Uterus (tissue), 4 donors: ENCODE results near the gene MTHFD1. TPM values are rescaled to one million over a fixed set of nuclear protein-coding genes. Genes with fewer than 3 reads are reported as not detected.
A peak's percentile ranks its signal among the peaks of the same experiment; 100 is the strongest.

ENCODE experiments used
- DNase-seq, 2 donors: peaks; one replicate each; pipeline ENCODE4 v3.0.0-alpha.2; 2019 to 2020
- H3K27ac ChIP-seq, 2 donors: fragments of 200-600 bp; sonication (generic); 1 replicate in 1 of 2; 2 replicates in 1 of 2; pipeline ENCODE4 v1.5.1; 2016 to 2018
- H3K27me3 ChIP-seq, 2 donors: fragments of 200-600 bp; sonication (generic); one replicate each; pipeline ENCODE4 v1.5.1; 2018 to 2019; ENCODE audit warnings: control low read depth in 1 of 2
- H3K36me3 ChIP-seq, 2 donors: fragments of 200-600 bp; sonication (generic); one replicate each; pipeline ENCODE4 v1.5.1; 2019; ENCODE audit warnings: control low read depth in 1 of 2
- H3K4me1 ChIP-seq, 2 donors: fragments of 200-600 bp; sonication (generic); one replicate each; pipeline ENCODE4 v1.5.1; 2018 to 2019; ENCODE audit warnings: control low read depth in 1 of 2
- H3K4me3 ChIP-seq, 2 donors: fragments of 200-600 bp; sonication (generic); 1 replicate in 1 of 2; 2 replicates in 1 of 2; pipeline ENCODE4 v1.5.1; 2018 to 2019; ENCODE audit warnings: mild to moderate bottlenecking in 1 of 2
- H3K9me3 ChIP-seq, 2 donors: fragments of 200-600 bp; sonication (generic); one replicate each; pipeline ENCODE4 v1.5.1; 2019; ENCODE audit warnings: control low read depth in 1 of 2
- POLR2A ChIP-seq, 2 donors: fragments of 450-650 bp; IDR thresholded peaks; one replicate each; pipeline ENCODE4 v1.6.1; 2016; ENCODE audit warnings: antibody characterized with exemption in 2 of 2, mild to moderate bottlenecking in 1 of 2, moderate library complexity in 1 of 2
- intact Hi-C: fragments of 100-400 bp; cut with DNase I; formaldehyde crosslinking; loops from one replicate; pipeline ENCODE4 v1.15.1; 2023; ENCODE audit warnings: low total_unique reads
- total RNA-seq, 4 donors: library from RNA; depleted of rRNA in 3 of 4; stranded (reverse); fragments of >200 nt in 3 of 4; gene quantifications; one replicate each; pipeline versions ENCODE4 v1.1.0 to v1.2.4, GENCODE V29; 2014 to 2023
- TF ChIP-seq, protein P1 (sequence below), 4 experiments: fragments of 200-600 bp in 2 of 4; fragments of 450-650 bp in 2 of 4; sonication (generic) in 2 of 4; IDR thresholded peaks; one replicate each; pipeline ENCODE4 v1.5.1; 2016 to 2019; ENCODE audit warnings: antibody characterized with exemption in 4 of 4, mild to moderate bottlenecking in 2 of 4, moderate library complexity in 1 of 4
- donor health status: DM: yes; HTN: yes; CAD: no.

The MTHFD1 gene
- total RNA-seq, 4 donors from 2014 or later: 13.5 to 145 (median 50.0) TPM

DNA sequence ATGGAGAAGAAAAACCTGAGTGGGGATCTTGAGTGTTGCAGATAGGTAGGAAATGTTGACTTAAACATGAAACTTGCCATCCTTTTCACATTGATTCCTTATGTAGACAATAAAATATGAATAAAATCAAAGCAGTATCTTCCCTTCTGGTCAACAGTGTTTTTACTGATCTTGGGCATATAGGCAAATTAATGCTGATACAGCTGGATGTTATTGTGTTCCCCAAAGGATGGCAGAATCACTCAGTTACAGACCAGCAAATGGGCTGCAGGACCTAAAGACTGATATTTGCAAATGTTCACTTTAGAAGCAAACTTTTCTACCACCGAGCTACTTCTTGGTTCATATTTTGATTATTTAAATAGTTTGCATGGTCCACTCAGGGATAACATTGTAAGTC is 33.9 kb downstream of the MTHFD1 start:
- Histone ChIP-seq H3K9me3 (no peaks in the 10 kb centered on the region), H3K4me3 (no peak overlapping the region), H3K27ac (no peak overlapping the region), H3K27me3 (no peaks in the 10 kb centered on the region), H3K4me1 (no peaks in the 10 kb centered on the region), H3K36me3 (no peaks in the 10 kb centered on the region)
- DNase-seq: no peak
- intact Hi-C loops: no loop called here
- TF ChIP-seq, protein P1, sequence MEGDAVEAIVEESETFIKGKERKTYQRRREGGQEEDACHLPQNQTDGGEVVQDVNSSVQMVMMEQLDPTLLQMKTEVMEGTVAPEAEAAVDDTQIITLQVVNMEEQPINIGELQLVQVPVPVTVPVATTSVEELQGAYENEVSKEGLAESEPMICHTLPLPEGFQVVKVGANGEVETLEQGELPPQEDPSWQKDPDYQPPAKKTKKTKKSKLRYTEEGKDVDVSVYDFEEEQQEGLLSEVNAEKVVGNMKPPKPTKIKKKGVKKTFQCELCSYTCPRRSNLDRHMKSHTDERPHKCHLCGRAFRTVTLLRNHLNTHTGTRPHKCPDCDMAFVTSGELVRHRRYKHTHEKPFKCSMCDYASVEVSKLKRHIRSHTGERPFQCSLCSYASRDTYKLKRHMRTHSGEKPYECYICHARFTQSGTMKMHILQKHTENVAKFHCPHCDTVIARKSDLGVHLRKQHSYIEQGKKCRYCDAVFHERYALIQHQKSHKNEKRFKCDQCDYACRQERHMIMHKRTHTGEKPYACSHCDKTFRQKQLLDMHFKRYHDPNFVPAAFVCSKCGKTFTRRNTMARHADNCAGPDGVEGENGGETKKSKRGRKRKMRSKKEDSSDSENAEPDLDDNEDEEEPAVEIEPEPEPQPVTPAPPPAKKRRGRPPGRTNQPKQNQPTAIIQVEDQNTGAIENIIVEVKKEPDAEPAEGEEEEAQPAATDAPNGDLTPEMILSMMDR (IDR thresholded peaks at IDR 0.05): no peak
- no peak for TF ChIP-seq POLR2A (IDR thresholded peaks at IDR 0.05)

DNA sequence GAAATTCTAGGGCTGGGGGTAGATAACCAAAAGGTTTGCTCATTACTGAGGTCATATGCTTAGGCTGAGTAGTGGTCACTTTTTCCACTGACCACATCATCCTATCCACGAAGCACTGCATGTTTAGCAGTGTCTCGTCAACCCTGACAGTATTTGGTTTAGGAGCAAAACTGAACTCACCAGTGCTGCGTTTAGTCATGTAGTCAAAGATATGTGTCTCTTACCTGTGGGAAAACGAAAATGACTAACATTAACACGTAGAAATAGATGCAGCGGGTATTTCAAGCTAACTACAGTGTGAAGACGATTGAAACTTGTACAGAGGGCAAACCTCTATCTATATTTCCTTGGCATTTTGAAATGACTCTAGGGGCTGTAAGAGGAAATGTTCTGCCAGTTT is 34.6 kb downstream of the MTHFD1 start:
- intact Hi-C loops: no loop called here
- DNase-seq: no peak
- H3K9me3 ChIP-seq: no peaks in the 10 kb centered on the region
- no peak overlapping the region for H3K4me3 ChIP-seq
- no peaks in the 10 kb centered on the region for H3K4me1 ChIP-seq
- no peaks in the 10 kb centered on the region for H3K36me3 ChIP-seq
- H3K27me3 ChIP-seq: no peaks in the 10 kb centered on the region
- TF ChIP-seq, protein P1 (IDR thresholded peaks at IDR 0.05): no peak
- no peak for TF ChIP-seq POLR2A (IDR thresholded peaks at IDR 0.05)
- no peak overlapping the region for H3K27ac ChIP-seq

DNA sequence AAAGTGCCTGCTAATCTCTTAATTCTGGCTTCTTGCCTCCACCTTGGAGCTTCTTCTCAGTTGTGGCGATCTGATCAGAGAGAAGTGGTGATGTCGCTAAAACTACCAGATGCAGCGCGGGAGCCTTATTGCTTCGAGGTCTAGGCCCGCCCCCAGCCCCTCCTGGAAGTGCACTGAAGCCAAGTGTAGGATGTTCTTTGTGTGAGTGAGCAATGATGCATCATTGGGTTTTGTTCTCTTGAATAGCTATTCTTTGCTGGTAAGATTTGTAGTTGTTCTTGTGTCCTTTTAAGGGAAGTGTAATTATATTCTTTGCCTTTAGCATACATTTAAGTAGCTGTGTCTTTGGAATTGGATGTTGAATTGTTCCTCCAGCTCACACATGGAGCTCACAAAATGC is 35.8 kb downstream of the MTHFD1 start:
- TF ChIP-seq, protein P1 (IDR thresholded peaks at IDR 0.05): no peak
- TF ChIP-seq POLR2A (IDR thresholded peaks at IDR 0.05): no peak
- no peaks in the 10 kb centered on the region for H3K36me3 ChIP-seq
- H3K4me3 ChIP-seq: no peak overlapping the region
- H3K4me1 ChIP-seq: no peaks in the 10 kb centered on the region
- intact Hi-C loops: no loop called here
- no peak for DNase-seq
- no peaks in the 10 kb centered on the region for H3K9me3 ChIP-seq
- H3K27ac ChIP-seq: no peak overlapping the region
- H3K27me3 ChIP-seq: no peaks in the 10 kb centered on the region

DNA sequence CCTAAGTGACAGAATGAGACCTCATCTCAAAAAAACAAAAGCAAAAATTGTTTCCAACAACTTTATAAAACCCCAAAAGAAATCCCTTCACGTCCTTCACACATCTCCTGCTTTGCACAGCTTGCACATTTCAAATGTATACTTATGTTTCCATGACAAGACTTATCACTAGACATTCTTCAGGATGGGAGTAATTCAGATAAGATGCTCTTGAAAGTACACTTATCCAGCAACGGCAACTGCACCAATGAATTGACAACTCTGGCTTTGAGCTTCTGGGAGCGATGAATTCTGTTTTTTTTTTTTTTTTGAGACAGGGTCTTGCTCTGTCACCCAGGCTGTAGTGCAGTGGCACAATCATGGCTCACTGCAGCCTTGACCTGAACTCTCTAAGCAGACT is 46.4 kb downstream of the MTHFD1 start:
- no peaks in the 10 kb centered on the region for H3K36me3 ChIP-seq
- no peaks in the 10 kb centered on the region for H3K27me3 ChIP-seq
- TF ChIP-seq, protein P1 (IDR thresholded peaks at IDR 0.05): no peak
- no peak for TF ChIP-seq POLR2A (IDR thresholded peaks at IDR 0.05)
- H3K9me3 ChIP-seq: no peaks in the 10 kb centered on the region
- no peak for DNase-seq
- H3K4me1 ChIP-seq: no peaks in the 10 kb centered on the region
- no peak overlapping the region for H3K27ac ChIP-seq
- H3K4me3 ChIP-seq: no peak overlapping the region
- intact Hi-C loops: no loop called here

DNA sequence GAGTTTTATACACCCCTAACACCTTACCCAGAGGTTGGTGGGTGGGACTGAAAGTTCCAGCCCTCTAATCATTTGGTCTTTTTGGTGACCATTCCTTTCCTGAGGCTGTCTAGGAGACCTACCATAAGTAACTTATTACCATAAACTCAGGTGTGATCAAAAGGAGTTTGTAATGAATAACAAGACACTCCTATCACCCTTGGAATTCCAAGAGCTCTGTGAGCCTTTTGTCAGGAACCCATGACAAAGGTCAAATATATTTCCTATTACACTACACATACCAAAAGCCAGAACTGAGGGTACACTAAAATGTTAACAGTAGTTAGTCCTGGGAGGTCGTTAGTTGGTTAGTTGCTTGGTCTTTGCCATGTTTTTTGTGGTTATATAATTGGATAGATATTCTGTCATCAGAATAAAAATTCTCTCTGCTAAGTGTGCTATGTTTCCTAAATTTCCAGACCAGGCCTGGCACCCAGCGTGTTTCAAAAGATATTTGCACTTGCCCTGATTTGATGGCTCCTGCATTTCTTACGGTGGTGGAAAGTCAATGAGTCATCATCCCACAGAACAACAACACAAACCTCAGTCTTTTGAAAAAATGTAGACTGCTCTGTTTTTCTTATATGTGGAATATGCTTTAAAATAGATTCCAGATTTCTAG is 50.2 kb downstream of the MTHFD1 start:
- Histone ChIP-seq H3K9me3 (no peaks in the 10 kb centered on the region), H3K4me1 (no peaks in the 10 kb centered on the region), H3K4me3 (no peak overlapping the region), H3K36me3 (no peaks in the 10 kb centered on the region), H3K27ac (peak overlapping the region in 1 of 2 donors; percentile 50), H3K27me3 (no peaks in the 10 kb centered on the region)
- DNase-seq: no peak
- TF ChIP-seq, protein P1 (IDR thresholded peaks at IDR 0.05): no peak
- TF ChIP-seq POLR2A (IDR thresholded peaks at IDR 0.05): no peak
- intact Hi-C loops: no loop called here
